Upper lobe of left lung (tissue), 6 donors: ENCODE measurements around the gene CTXND1. TPM values are rescaled to one million over a fixed set of nuclear protein-coding genes. Genes with fewer than 3 reads are reported as not detected.

Experiments used
- ATAC-seq, 2 donors: fragments of 200-7000 bp; cut with Tn5 transposase; one replicate each; pipeline ENCODE4 v1.9.1; 2022; ENCODE audit warnings: mild to moderate bottlenecking in 2 of 2, moderate library complexity in 2 of 2; ENCODE audit not compliant: low FRiP score in 2 of 2
- DNase-seq, 2 donors: peaks; one replicate each; pipeline ENCODE4 v3.0.0-alpha.2; 2019 to 2020
- H3K27ac ChIP-seq, 4 donors: fragments of 200-600 bp; sonication (generic); one replicate each; pipeline ENCODE4 v1.5.1; 2016 to 2019
- H3K27me3 ChIP-seq, 4 donors: fragments of 200-600 bp; sonication (generic); one replicate each; pipeline ENCODE4 v1.5.1; 2017 to 2019
- H3K36me3 ChIP-seq, 4 donors: fragments of 200-600 bp; sonication (generic); one replicate each; pipeline ENCODE4 v1.5.1; 2016 to 2019
- H3K4me1 ChIP-seq, 4 donors: fragments of 200-600 bp; sonication (generic); one replicate each; pipeline ENCODE4 v1.5.1; 2018 to 2019
- H3K4me3 ChIP-seq, 4 donors: fragments of 200-600 bp; sonication (generic); one replicate each; pipeline ENCODE4 v1.5.1; 2017 to 2019; ENCODE audit warnings: mild to moderate bottlenecking in 2 of 4, moderate library complexity in 1 of 4
- H3K9me3 ChIP-seq, 4 donors: fragments of 200-600 bp; sonication (generic); one replicate each; pipeline ENCODE4 v1.5.1; 2018 to 2019
- CTCF ChIP-seq, 6 experiments: fragments of 450-650 bp in 4 of 6; fragments of 200-600 bp in 2 of 6; sonication (generic) in 2 of 6; IDR thresholded peaks; one replicate each; pipeline ENCODE4 v1.5.1; 2016 to 2019; ENCODE audit warnings: antibody characterized with exemption in 6 of 6
- EP300 ChIP-seq, 4 donors: sonication (generic); formaldehyde crosslinking; IDR thresholded peaks; one replicate each; pipeline ENCODE4 v1.5.1; 2017; ENCODE audit warnings: antibody characterized with exemption in 4 of 4, control low read depth in 2 of 4
- POLR2A ChIP-seq, 4 donors: fragments of 450-650 bp; IDR thresholded peaks; one replicate each; pipeline ENCODE4 v1.5.1; 2016 to 2017; ENCODE audit warnings: antibody characterized with exemption in 4 of 4, mild to moderate bottlenecking in 2 of 4
- POLR2AphosphoS5 ChIP-seq, 2 donors: sonication (generic); formaldehyde crosslinking; IDR thresholded peaks; one replicate each; pipeline ENCODE4 v1.5.1; 2017; ENCODE audit warnings: antibody characterized with exemption in 2 of 2
- WGBS, 2 donors: methylation state at CpG; one replicate each; pipeline ENCODE4 v1.1.5; 2017 to 2018; 5-methylcytosine and 5-hydroxymethylcytosine counted together
- total RNA-seq, 6 donors: library from RNA; depleted of rRNA in 4 of 6; stranded (reverse); fragments of >200 nt in 4 of 6; gene quantifications; one replicate each; pipeline versions ENCODE4 v1.1.0 to v1.2.1, GENCODE V29; 2016 to 2021
- donor health status: DM: no; HTN: no; CAD: no; lungs with moderate emphysema.
- donor health status: DM: no; HTN: yes; CAD: no; lungs with severe emphysema.

Gene CTXND1
- total RNA-seq, 6 donors from 2014 or later: 0.10 to 4.1 (median 1.1) TPM

- Histone ChIP-seq H3K27me3 (no peaks in the 10 kb centered on the region), H3K27ac (no peak overlapping the region), H3K9me3 (no peaks in the 10 kb centered on the region), H3K4me3 (no peak overlapping the region), H3K4me1 (no peaks in the 10 kb centered on the region), H3K36me3 (no peaks in the 10 kb centered on the region)
- ATAC-seq (no peak), DNase-seq (no peak)
- WGBS, 2 donors: 60 to 77% methylated on average over 6 of the region's 9 CpGs
- TF ChIP-seq CTCF (IDR thresholded peaks at IDR 0.05): no peak
- no peak for TF ChIP-seq POLR2AphosphoS5 (IDR thresholded peaks at IDR 0.05)
- no peak for TF ChIP-seq EP300 (IDR thresholded peaks at IDR 0.05)
- no peak for TF ChIP-seq POLR2A (IDR thresholded peaks at IDR 0.05)
Observed at GRCh38 chr15:80233581-80233980, 18.4 kb downstream of the CTXND1 start.

GRCh38 chr15:80231371-80231770 lies 20.6 kb downstream of the CTXND1 start:
- no peak for TF ChIP-seq EP300 (IDR thresholded peaks at IDR 0.05)
- no peak for TF ChIP-seq POLR2AphosphoS5 (IDR thresholded peaks at IDR 0.05)
- TF ChIP-seq CTCF (IDR thresholded peaks at IDR 0.05): no peak
- TF ChIP-seq POLR2A (IDR thresholded peaks at IDR 0.05): no peak
- Histone ChIP-seq H3K4me1 (no peaks in the 10 kb centered on the region), H3K27ac (no peak overlapping the region), H3K4me3 (no peak overlapping the region), H3K27me3 (no peaks in the 10 kb centered on the region), H3K36me3 (no peaks in the 10 kb centered on the region), H3K9me3 (no peaks in the 10 kb centered on the region)
- ATAC-seq (no peak), DNase-seq (no peak)
- 66 to 72% methylated on average over 2 of the region's 2 CpGs for WGBS, 2 donors

GRCh38 chr15:80228959-80229610 lies 22.9 kb downstream of the CTXND1 start:
- DNase-seq (peak; percentile 46 to 72), ATAC-seq (peak; percentile 43 to 90)
- H3K4me3 ChIP-seq: no peak overlapping the region
- no peaks in the 10 kb centered on the region for H3K36me3 ChIP-seq
- no peaks in the 10 kb centered on the region for H3K4me1 ChIP-seq
- H3K27ac ChIP-seq: peak overlapping the region in 1 of 4 donors; percentile 1
- H3K9me3 ChIP-seq: no peaks in the 10 kb centered on the region
- TF ChIP-seq EP300 (IDR thresholded peaks at IDR 0.05): peak in 1 of 4 donors; percentile 50
- no peak for TF ChIP-seq POLR2AphosphoS5 (IDR thresholded peaks at IDR 0.05)
- 71 to 72% methylated on average over 7 of the region's 7 CpGs for WGBS, 2 donors
- no peaks in the 10 kb centered on the region for H3K27me3 ChIP-seq

- H3K36me3 ChIP-seq: no peaks in the 10 kb centered on the region
- H3K4me1 ChIP-seq: no peaks in the 10 kb centered on the region
- DNase-seq (no peak), ATAC-seq (no peak)
- no peaks in the 10 kb centered on the region for H3K27me3 ChIP-seq
- WGBS, 2 donors: 70 to 89% methylated on average over 2 of the region's 2 CpGs
- no peak overlapping the region for H3K4me3 ChIP-seq
- H3K27ac ChIP-seq: no peak overlapping the region
- H3K9me3 ChIP-seq: no peaks in the 10 kb centered on the region
- TF ChIP-seq POLR2A (IDR thresholded peaks at IDR 0.05) (no peak), CTCF (IDR thresholded peaks at IDR 0.05) (no peak), POLR2AphosphoS5 (IDR thresholded peaks at IDR 0.05) (no peak), EP300 (IDR thresholded peaks at IDR 0.05) (no peak)
Observed at GRCh38 chr15:80219955-80220354, 32.1 kb downstream of the CTXND1 start.

- ATAC-seq: no peak
- no peaks in the 10 kb centered on the region for H3K4me1 ChIP-seq
- WGBS, 2 donors: 89 to 92% methylated on average over 4 of the region's 4 CpGs
- H3K27me3 ChIP-seq: no peaks in the 10 kb centered on the region
- no peaks in the 10 kb centered on the region for H3K9me3 ChIP-seq
- no peak overlapping the region for H3K4me3 ChIP-seq
- no peaks in the 10 kb centered on the region for H3K36me3 ChIP-seq
- DNase-seq: no peak
- TF ChIP-seq POLR2AphosphoS5 (IDR thresholded peaks at IDR 0.05) (no peak), CTCF (IDR thresholded peaks at IDR 0.05) (no peak), EP300 (IDR thresholded peaks at IDR 0.05) (no peak), POLR2A (IDR thresholded peaks at IDR 0.05) (no peak)
- H3K27ac ChIP-seq: no peak overlapping the region
Observed at GRCh38 chr15:80217327-80217900, 34.6 kb downstream of the CTXND1 start.
